H9 (cell line): Measurements from ENCODE around the gene TRIM50. TPM values are rescaled to one million over a fixed set of nuclear protein-coding genes. Genes with fewer than 3 reads are reported as not detected.

ENCODE experiments used
- DNase-seq: peaks from one replicate; pipeline ENCODE4 v3.0.0-alpha.2; 2017
- H2AFZ ChIP-seq: one replicate; pipeline ENCODE4 v1.6.1; 2013; ENCODE audit warnings: mild to moderate bottlenecking, low read length, control low read depth, moderate library complexity
- H2AK5ac ChIP-seq: 2 replicates; pipeline ENCODE4 v1.6.1; 2013; ENCODE audit warnings: low read length, control low read depth, mixed read lengths; ENCODE audit not compliant: insufficient read length
- H2BK120ac ChIP-seq: one replicate; pipeline ENCODE4 v1.6.1; 2013; ENCODE audit warnings: low read depth, mild to moderate bottlenecking, low read length, control low read depth, inconsistent platforms; ENCODE audit not compliant: poor library complexity, severe bottlenecking
- H2BK12ac ChIP-seq: 2 replicates; pipeline ENCODE4 v1.6.1; 2013; ENCODE audit warnings: low read length, control low read depth, mixed read lengths, low read depth; ENCODE audit not compliant: insufficient read length
- H2BK15ac ChIP-seq: 2 replicates; pipeline ENCODE4 v1.6.1; 2013; ENCODE audit warnings: low read depth, low read length, control low read depth
- H2BK20ac ChIP-seq: one replicate; pipeline ENCODE4 v1.6.1; 2013; ENCODE audit warnings: low read depth, mild to moderate bottlenecking, low read length, control low read depth, inconsistent platforms; ENCODE audit not compliant: poor library complexity, severe bottlenecking
- H2BK5ac ChIP-seq: 2 replicates; pipeline ENCODE4 v1.6.1; 2013; ENCODE audit warnings: low read length, control low read depth, mixed read lengths; ENCODE audit not compliant: insufficient read length
- H3K14ac ChIP-seq: 2 replicates; pipeline ENCODE4 v1.6.1; 2013; ENCODE audit warnings: low read length, control low read depth; ENCODE audit not compliant: insufficient read depth
- H3K18ac ChIP-seq: 2 replicates; pipeline ENCODE4 v1.6.1; 2013; ENCODE audit warnings: low read depth, mild to moderate bottlenecking, mixed read lengths, low read length, control low read depth; ENCODE audit not compliant: insufficient read length
- H3K23ac ChIP-seq: 2 replicates; pipeline ENCODE4 v1.6.1; 2013; ENCODE audit warnings: low read length, control low read depth, mixed read lengths, low read depth; ENCODE audit not compliant: insufficient read length
- H3K23me2 ChIP-seq: 2 replicates; pipeline ENCODE4 v1.6.1; 2013; ENCODE audit warnings: low read depth, mild to moderate bottlenecking, mixed read lengths, low read length, control low read depth; ENCODE audit not compliant: insufficient read length, poor library complexity, severe bottlenecking
- H3K27ac ChIP-seq: 2 replicates; pipeline ENCODE4 v1.5.1; 2013; ENCODE audit warnings: low read length, control low read depth, mixed read lengths, low read depth; ENCODE audit not compliant: insufficient read length
- H3K27me3 ChIP-seq: 2 replicates; pipeline ENCODE4 v1.6.1; 2013; ENCODE audit warnings: low read length, control low read depth, inconsistent platforms; ENCODE audit not compliant: insufficient read depth
- H3K4ac ChIP-seq: 2 replicates; pipeline ENCODE4 v1.6.1; 2013; ENCODE audit warnings: low read depth, mild to moderate bottlenecking, control low read depth, inconsistent platforms, low read length, moderate library complexity
- H3K4me1 ChIP-seq: 2 replicates; pipeline ENCODE4 v1.6.1; 2013; ENCODE audit warnings: low read length, control low read depth, inconsistent platforms; ENCODE audit not compliant: insufficient read depth
- H3K4me2 ChIP-seq: 2 replicates; pipeline ENCODE4 v1.6.1; 2013; ENCODE audit warnings: low read length, control low read depth, mixed read lengths; ENCODE audit not compliant: insufficient read length, insufficient read depth
- H3K56ac ChIP-seq: 2 replicates; pipeline ENCODE4 v1.6.1; 2013; ENCODE audit warnings: low read depth, mild to moderate bottlenecking, mixed read lengths, low read length, control low read depth; ENCODE audit not compliant: insufficient read length
- H3K79me1 ChIP-seq: 2 replicates; pipeline ENCODE4 v1.6.1; 2013; ENCODE audit warnings: low read depth, mild to moderate bottlenecking, moderate library complexity, low read length, control low read depth, inconsistent platforms; ENCODE audit not compliant: insufficient read depth, poor library complexity, severe bottlenecking
- H3K79me2 ChIP-seq: 2 replicates; pipeline ENCODE4 v1.6.1; 2013; ENCODE audit warnings: low read length, control low read depth, inconsistent platforms; ENCODE audit not compliant: insufficient read depth
- H3K9ac ChIP-seq: 2 replicates; pipeline ENCODE4 v1.6.1; 2013; ENCODE audit warnings: low read length, control low read depth, mixed read lengths; ENCODE audit not compliant: insufficient read length; ENCODE audit errors: extremely low read depth
- H3K9me3 ChIP-seq: one replicate; pipeline ENCODE4 v1.6.1; 2013; ENCODE audit warnings: low read depth, low read length, inconsistent platforms; ENCODE audit not compliant: control insufficient read depth
- H3T11ph ChIP-seq: one replicate; pipeline ENCODE4 v1.6.1; 2013; ENCODE audit warnings: mild to moderate bottlenecking, low read length, control low read depth, inconsistent platforms
- H4K20me1 ChIP-seq: one replicate; pipeline ENCODE4 v1.6.1; 2013; ENCODE audit not compliant: control insufficient read depth, insufficient read length, insufficient read depth
- H4K5ac ChIP-seq: 2 replicates; pipeline ENCODE4 v1.6.1; 2013; ENCODE audit warnings: low read depth, mild to moderate bottlenecking, mixed read lengths, low read length, control low read depth; ENCODE audit not compliant: insufficient read length
- H4K8ac ChIP-seq: replicated peaks from 2 replicates; pipeline ENCODE4 v1.6.1; 2013; ENCODE audit warnings: low read length, control low read depth, mixed read lengths, low read depth; ENCODE audit not compliant: insufficient read length
- H4K91ac ChIP-seq: 2 replicates; pipeline ENCODE4 v1.6.1; 2013; ENCODE audit warnings: low read depth, mild to moderate bottlenecking, moderate library complexity, mixed read lengths, low read length, control low read depth; ENCODE audit not compliant: insufficient read length
- H3K27ac Mint-ChIP-seq, 3 experiments: 2 replicates in 2 of 3; 3 replicates in 1 of 3; pipeline ENCODE4 v1.8.0; 2020 to 2021; ENCODE audit warnings: mixed read lengths in 3 of 3, mild to moderate bottlenecking in 1 of 3, moderate library complexity in 1 of 3
- H3K27me3 Mint-ChIP-seq: 2 replicates; pipeline ENCODE4 v1.8.0; 2021; ENCODE audit warnings: low read depth, mild to moderate bottlenecking, moderate library complexity, mixed read lengths
- H3K36me3 Mint-ChIP-seq, 3 experiments: 2 replicates in 2 of 3; 3 replicates in 1 of 3; pipeline ENCODE4 v1.8.0; 2020 to 2021; ENCODE audit warnings: low read depth in 3 of 3, mixed read lengths in 3 of 3; ENCODE audit not compliant: insufficient read depth in 1 of 3
- H3K4me1 Mint-ChIP-seq, 2 experiments: 2 replicates each; pipeline ENCODE4 v1.8.0; 2020; ENCODE audit warnings: mixed read lengths in 2 of 2
- H3K4me3 Mint-ChIP-seq, 2 experiments: 2 replicates in 1 of 2; 3 replicates in 1 of 2; pipeline ENCODE4 v1.8.0; 2020 to 2021; ENCODE audit warnings: mild to moderate bottlenecking in 2 of 2, mixed read lengths in 2 of 2, moderate library complexity in 1 of 2
- H3K9me3 Mint-ChIP-seq, 2 experiments: 2 replicates in 1 of 2; 3 replicates in 1 of 2; pipeline ENCODE4 v1.8.0; 2020; ENCODE audit warnings: mild to moderate bottlenecking in 2 of 2, mixed read lengths in 2 of 2, moderate library complexity in 1 of 2
- CTCF ChIP-seq: fragments of 200-600 bp; sonication (generic); conservative IDR thresholded peaks from 3 replicates; pipeline ENCODE4 v1.8.0; 2021; ENCODE audit warnings: antibody characterized with exemption, mild to moderate bottlenecking
- WGBS: extraction: QIAGEN DNeasy Blood & Tissue Kit; methylation state at CpG from one replicate; pipeline ENCODE4 v1.1.7; 2013; ENCODE audit warnings: missing lambda C conversion rate, low lambda C conversion rate, mixed read lengths; ENCODE audit not compliant: insufficient read length; ENCODE audit errors: extremely low coverage; 5-methylcytosine and 5-hydroxymethylcytosine counted together
- total RNA-seq: library from RNA; stranded (reverse); gene quantifications from 2 replicates; pipeline ENCODE4 v1.2.1, GENCODE V29; 2021

Gene TRIM50
- total RNA-seq, 1 experiment from 2014 or later: not detected

- no peak overlapping the region for H3K4me3 Mint-ChIP-seq
- Histone ChIP-seq H3T11ph (no peak overlapping the region), H2BK15ac (no peak overlapping the region), H3K4ac (no peak overlapping the region), H3K23ac (no peak overlapping the region), H2AK5ac (no peak overlapping the region), H3K56ac (no peak overlapping the region), H4K5ac (no peak overlapping the region), H3K27me3 (no peaks in the 10 kb centered on the region), H2AFZ (no peak overlapping the region), H3K18ac (no peak overlapping the region), H4K91ac (no peak overlapping the region), H2BK12ac (no peak overlapping the region), H2BK20ac (no peak overlapping the region), H3K4me1 (peaks cover 6% of the 10 kb centered on the region; the same call in 1 of the 2 replicates), H3K79me2 (no peaks in the 10 kb centered on the region), H3K27ac (no peak overlapping the region), H3K4me2 (no peak overlapping the region), H2BK5ac (no peak overlapping the region), H4K20me1 (no peaks in the 10 kb centered on the region), H3K14ac (no peak overlapping the region), H4K8ac (no peak overlapping the region), H3K9me3 (no peaks in the 10 kb centered on the region), H3K9ac (no peak overlapping the region), H3K79me1 (no peaks in the 10 kb centered on the region), H3K23me2 (no peaks in the 10 kb centered on the region), H2BK120ac (no peak overlapping the region)
- peaks cover 8 to 11% of the 10 kb centered on the region in 2 experiments for H3K9me3 Mint-ChIP-seq
- no CpG with 5 or more reads among the region's 5 CpGs for WGBS
- no peak for TF ChIP-seq CTCF
- H3K27ac Mint-ChIP-seq: no peak overlapping the region
- peaks cover 0 to 7% (median 2%) of the 10 kb centered on the region in 3 experiments; a peak in 5 of 7 replicates for H3K36me3 Mint-ChIP-seq
- peaks cover 2% of the 10 kb centered on the region for H3K27me3 Mint-ChIP-seq
- H3K4me1 Mint-ChIP-seq: peaks cover 16 to 20% of the 10 kb centered on the region in 2 experiments
- DNase-seq: no peak
Observed at GRCh38 chr7:73356159-73356558, 28.3 kb upstream of the TRIM50 start.
